Activated naive CD4-positive, alpha-beta T cell (primary cell): Measurements from ENCODE around the gene FAM90A26.
"Not testable (repeated sequence)": the region's sequence is repeated elsewhere in the genome, so short reads cannot be mapped to it uniquely, and the experiment has no call there.

Experiments
- DNase-seq, 4 experiments: peaks; one replicate each; lab custom pipeline; 2025; lab: John Stamatoyannopoulos, UW

The FAM90A26 gene

GRCh38 chr4:9169791-9170459, at the start of gene FAM90A26:
Gene FAM90A26 (plus strand): TSS chr4:9170409. CDS start chr4:9173173, 2,764 bp downstream.
- not testable (repeated sequence) for DNase-seq

- DNase-seq = not testable (repeated sequence)
Measured at GRCh38 chr4:9122711-9123110, 47.5 kb upstream of the FAM90A26 start.

GRCh38 chr4:9123572-9124007, 46.6 kb upstream of the FAM90A26 start:
- not testable (repeated sequence) for DNase-seq

- not testable (repeated sequence) for DNase-seq
Measured at GRCh38 chr4:9125601-9126161, 44.5 kb upstream of the FAM90A26 start.

GRCh38 chr4:9131420-9131819, 38.8 kb upstream of the FAM90A26 start:
- DNase-seq = not testable (repeated sequence)

GRCh38 chr4:9132849-9133248, 37.4 kb upstream of the FAM90A26 start:
- DNase-seq = not testable (repeated sequence)

- DNase-seq = not testable (repeated sequence)
Measured at GRCh38 chr4:9134011-9134410, 36.2 kb upstream of the FAM90A26 start.

GRCh38 chr4:9134556-9134955, 35.7 kb upstream of the FAM90A26 start:
- not testable (repeated sequence) for DNase-seq

GRCh38 chr4:9141050-9141449, 29.2 kb upstream of the FAM90A26 start:
- not testable (repeated sequence) for DNase-seq

GRCh38 chr4:9142786-9143185, 27.4 kb upstream of the FAM90A26 start:
- DNase-seq = not testable (repeated sequence)

GRCh38 chr4:9143421-9144080, 26.7 kb upstream of the FAM90A26 start:
- DNase-seq = no peak

- DNase-seq = no peak
Measured at GRCh38 chr4:9146967-9147366, 23.2 kb upstream of the FAM90A26 start.

GRCh38 chr4:9147368-9147767, 22.8 kb upstream of the FAM90A26 start:
- not testable (repeated sequence) for DNase-seq

GRCh38 chr4:9148611-9149409, 21.4 kb upstream of the FAM90A26 start:
- not testable (repeated sequence) for DNase-seq

- DNase-seq = not testable (repeated sequence)
Measured at GRCh38 chr4:9151809-9152179, 18.4 kb upstream of the FAM90A26 start.

- DNase-seq = peak; percentile 74 to 94 (median 86)
Measured at GRCh38 chr4:9152180-9153007, 17.8 kb upstream of the FAM90A26 start.

GRCh38 chr4:9153008-9153570, 17.1 kb upstream of the FAM90A26 start:
- peak; percentile 86 to 96 (median 91) for DNase-seq

- DNase-seq = not testable (repeated sequence)
Measured at GRCh38 chr4:9153571-9154157, 16.5 kb upstream of the FAM90A26 start.

- not testable (repeated sequence) for DNase-seq
Measured at GRCh38 chr4:9155101-9155886, 14.9 kb upstream of the FAM90A26 start.

GRCh38 chr4:9158392-9158791, 11.8 kb upstream of the FAM90A26 start:
- DNase-seq = peak in 1 of 4 experiments; percentile 32
